22Rv1 (cell line): Measurements from ENCODE around the gene IFT20.

ENCODE experiments used
- CTCF ChIP-seq: fragments of 450-650 bp; IDR thresholded peaks from 2 replicates; pipeline ENCODE4 v1.5.1; 2017; ENCODE audit warnings: mild to moderate bottlenecking
- ZFX ChIP-seq: fragments of 450-650 bp; IDR thresholded peaks from 2 replicates; pipeline ENCODE4 v1.6.1; 2017; ENCODE audit warnings: antibody characterized with exemption, borderline replicate concordance

- TF ChIP-seq CTCF = no peak
- TF ChIP-seq ZFX = no peak
Observed at GRCh38 chr17:28320215-28321061, 14.8 kb downstream of the IFT20 start.
